ENCODE results near the gene NPEPL1.

NPEPL1 gene

GRCh38 chr20:58665606-58666005 lies 27.0 kb upstream of the NPEPL1 start:
- Mint-ChIP-seq H3K27me3 (no peaks in the 10 kb centered on the region), H3K4me3 (no peak overlapping the region), H3K9me3 (no peaks in the 10 kb centered on the region), H3K36me3 (ENCODE audit: low read depth) (peaks cover 79% of the 10 kb centered on the region), H3K27ac (no peak overlapping the region), H3K4me1 (ENCODE audit: low read depth) (peaks cover 32% of the 10 kb centered on the region)
- intact Hi-C loops (cut with micrococcal nuclease) = no loop called here

GRCh38 chr20:58666702-58667101 lies 25.9 kb upstream of the NPEPL1 start:
- peaks cover 77% of the 10 kb centered on the region for H3K36me3 Mint-ChIP-seq (ENCODE audit: low read depth)
- H3K27ac Mint-ChIP-seq = no peak overlapping the region
- intact Hi-C loops (cut with micrococcal nuclease) = no loop called here
- peaks cover 21% of the 10 kb centered on the region for H3K4me1 Mint-ChIP-seq (ENCODE audit: low read depth)
- H3K9me3 Mint-ChIP-seq = no peaks in the 10 kb centered on the region
- H3K4me3 Mint-ChIP-seq = no peak overlapping the region
- no peaks in the 10 kb centered on the region for H3K27me3 Mint-ChIP-seq

DNA sequence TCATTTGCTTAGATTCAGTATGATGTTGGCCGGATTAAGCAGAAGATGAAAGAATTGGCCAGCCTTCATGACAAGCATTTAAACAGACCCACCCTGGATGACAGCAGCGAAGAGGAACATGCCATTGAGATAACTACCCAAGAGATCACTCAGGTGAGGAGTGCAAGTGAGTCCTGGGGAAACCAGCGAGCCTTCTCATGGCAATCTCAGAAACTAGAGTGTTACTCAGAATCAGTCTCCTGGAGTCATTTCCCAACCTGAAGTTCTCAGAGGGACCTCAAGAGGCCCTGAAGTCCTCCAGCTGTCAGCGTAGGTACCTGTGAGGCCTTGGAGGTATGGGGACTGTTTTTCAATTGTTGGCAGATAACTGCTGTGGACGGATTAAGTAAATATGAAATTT lies 24.6 kb upstream of the NPEPL1 start:
- Mint-ChIP-seq H3K27me3 (no peaks in the 10 kb centered on the region), H3K36me3 (ENCODE audit: low read depth) (peaks cover 74% of the 10 kb centered on the region), H3K4me3 (no peak overlapping the region), H3K9me3 (no peaks in the 10 kb centered on the region), H3K4me1 (ENCODE audit: low read depth) (peaks cover 17% of the 10 kb centered on the region), H3K27ac (no peak overlapping the region)
- intact Hi-C loops (cut with micrococcal nuclease) = no loop called here

DNA sequence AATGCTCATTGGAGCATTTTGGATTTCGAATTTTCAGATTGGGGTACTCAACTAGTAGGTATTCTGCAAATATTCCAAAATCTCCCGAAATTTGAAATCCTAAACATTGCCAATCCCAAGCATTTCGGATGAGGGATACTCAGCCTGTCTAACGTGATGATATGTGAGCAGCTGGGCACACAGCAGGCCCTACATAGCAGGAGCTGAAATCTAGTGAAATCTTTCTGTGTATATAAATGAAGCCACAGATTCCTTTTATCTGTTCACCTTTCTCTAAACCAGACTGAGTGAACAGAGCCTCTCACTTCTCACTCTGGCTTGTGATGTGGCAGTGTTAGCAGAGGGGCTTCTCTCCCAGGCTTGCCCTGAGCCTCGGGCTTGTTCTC lies 23.7 kb upstream of the NPEPL1 start:
- no peaks in the 10 kb centered on the region for H3K9me3 Mint-ChIP-seq
- no peaks in the 10 kb centered on the region for H3K27me3 Mint-ChIP-seq
- H3K27ac Mint-ChIP-seq = no peak overlapping the region
- peaks cover 17% of the 10 kb centered on the region for H3K4me1 Mint-ChIP-seq (ENCODE audit: low read depth)
- no peak overlapping the region for H3K4me3 Mint-ChIP-seq
- peaks cover 75% of the 10 kb centered on the region for H3K36me3 Mint-ChIP-seq (ENCODE audit: low read depth)
- intact Hi-C loops (cut with micrococcal nuclease) = no loop called here

- H3K27ac Mint-ChIP-seq = no peak overlapping the region
- intact Hi-C loops (cut with micrococcal nuclease) = loop anchor here (10.0 kb wide), 1 partner anchor 1305 kb away; no protein-coding TSS in a partner anchor
- peaks cover 17% of the 10 kb centered on the region for H3K4me1 Mint-ChIP-seq (ENCODE audit: low read depth)
- no peaks in the 10 kb centered on the region for H3K9me3 Mint-ChIP-seq
- peaks cover 78% of the 10 kb centered on the region for H3K36me3 Mint-ChIP-seq (ENCODE audit: low read depth)
- H3K4me3 Mint-ChIP-seq = no peak overlapping the region
- no peaks in the 10 kb centered on the region for H3K27me3 Mint-ChIP-seq
Measured at GRCh38 chr20:58669287-58670006, 23.2 kb upstream of the NPEPL1 start.

DNA sequence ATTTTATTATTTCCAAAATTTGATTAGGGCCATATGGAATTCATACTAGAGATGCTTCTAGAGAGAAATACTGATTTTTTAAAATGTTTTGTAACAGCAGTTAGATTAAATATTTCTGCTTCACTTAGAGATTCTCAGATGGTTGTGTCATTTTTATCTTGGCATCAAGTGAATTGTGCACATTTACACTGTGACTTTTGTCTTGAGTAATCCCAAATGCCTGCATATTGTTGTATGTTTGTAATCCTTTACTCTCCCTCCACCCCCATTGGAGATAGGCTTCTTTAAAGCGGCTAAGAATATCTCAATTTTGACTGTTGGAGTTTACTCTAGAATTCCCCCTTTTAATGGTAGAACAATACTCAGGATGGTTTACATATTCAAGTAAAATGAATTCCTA lies 22.5 kb upstream of the NPEPL1 start:
- no peak overlapping the region for H3K27ac Mint-ChIP-seq
- no peak overlapping the region for H3K4me3 Mint-ChIP-seq
- peaks cover 82% of the 10 kb centered on the region for H3K36me3 Mint-ChIP-seq (ENCODE audit: low read depth)
- H3K4me1 Mint-ChIP-seq (ENCODE audit: low read depth) = peaks cover 17% of the 10 kb centered on the region
- H3K27me3 Mint-ChIP-seq = no peaks in the 10 kb centered on the region
- H3K9me3 Mint-ChIP-seq = no peaks in the 10 kb centered on the region
- intact Hi-C loops (cut with micrococcal nuclease) = loop anchor here (10.0 kb wide), 1 partner anchor 1305 kb away; no protein-coding TSS in a partner anchor

- Mint-ChIP-seq H3K9me3 (no peaks in the 10 kb centered on the region), H3K4me3 (no peak overlapping the region), H3K27me3 (no peaks in the 10 kb centered on the region), H3K36me3 (ENCODE audit: low read depth) (peaks cover 82% of the 10 kb centered on the region), H3K4me1 (ENCODE audit: low read depth) (peaks cover 12% of the 10 kb centered on the region), H3K27ac (no peak overlapping the region)
- intact Hi-C loops (cut with micrococcal nuclease) = loop anchor here (10.0 kb wide), 1 partner anchor 1306 kb away; no protein-coding TSS in a partner anchor
Measured at GRCh38 chr20:58670659-58671058, 21.9 kb upstream of the NPEPL1 start.

DNA sequence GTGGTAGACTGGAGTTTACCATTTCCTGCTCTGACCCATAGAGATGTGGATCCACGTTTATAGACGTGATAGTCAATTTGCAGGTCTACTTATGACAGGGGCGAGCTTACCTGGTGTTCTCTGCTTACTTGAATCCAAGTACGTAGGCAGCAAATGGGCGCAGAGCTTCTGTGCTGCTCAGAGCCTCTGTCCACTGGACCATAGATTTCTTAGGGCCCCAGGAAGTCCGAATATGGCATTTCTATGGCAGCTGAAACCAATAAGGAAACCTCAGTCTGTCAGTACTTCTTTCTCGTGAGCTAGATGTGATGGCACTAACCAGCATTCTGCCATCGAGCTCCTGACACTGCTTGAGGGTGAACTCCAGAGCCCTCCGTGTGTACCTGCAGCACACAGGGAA lies 19.5 kb upstream of the NPEPL1 start:
- no peak overlapping the region for H3K4me3 Mint-ChIP-seq
- H3K4me1 Mint-ChIP-seq (ENCODE audit: low read depth) = no peaks in the 10 kb centered on the region
- intact Hi-C loops (cut with micrococcal nuclease) = loop anchor here (10.0 kb wide), 1 partner anchor 1308 kb away; no protein-coding TSS in a partner anchor
- H3K27me3 Mint-ChIP-seq = no peaks in the 10 kb centered on the region
- no peaks in the 10 kb centered on the region for H3K9me3 Mint-ChIP-seq
- H3K36me3 Mint-ChIP-seq (ENCODE audit: low read depth) = peaks cover 84% of the 10 kb centered on the region
- no peak overlapping the region for H3K27ac Mint-ChIP-seq

DNA sequence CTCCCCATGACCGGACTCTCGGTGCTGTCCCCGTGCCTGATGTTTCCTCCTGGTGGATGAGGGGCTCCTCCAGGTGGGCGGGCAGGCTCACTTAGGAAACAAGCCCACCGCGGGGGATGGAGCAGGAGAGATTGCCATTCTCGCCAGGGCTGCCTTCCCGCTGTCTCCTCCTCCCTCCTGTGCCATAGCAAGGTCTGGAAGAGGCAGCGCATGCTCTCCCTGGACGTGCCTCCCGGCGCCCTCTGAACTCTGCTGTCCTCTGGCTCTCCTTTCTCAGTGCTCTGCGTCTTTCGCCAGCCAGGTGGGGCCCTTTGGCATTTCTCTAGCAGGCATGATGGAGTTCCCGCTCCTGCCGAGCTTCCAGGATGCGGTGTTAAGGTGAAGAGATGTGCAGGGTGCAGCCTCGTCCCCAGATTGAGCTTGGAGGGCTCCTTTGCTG lies 17.4 kb upstream of the NPEPL1 start:
- intact Hi-C loops (cut with micrococcal nuclease) = loop anchor here (10.0 kb wide), 1 partner anchor 1310 kb away; no protein-coding TSS in a partner anchor
- Mint-ChIP-seq H3K9me3 (no peaks in the 10 kb centered on the region), H3K4me3 (no peak overlapping the region), H3K36me3 (ENCODE audit: low read depth) (peaks cover 88% of the 10 kb centered on the region), H3K27ac (no peak overlapping the region), H3K27me3 (no peaks in the 10 kb centered on the region), H3K4me1 (ENCODE audit: low read depth) (no peaks in the 10 kb centered on the region)

DNA sequence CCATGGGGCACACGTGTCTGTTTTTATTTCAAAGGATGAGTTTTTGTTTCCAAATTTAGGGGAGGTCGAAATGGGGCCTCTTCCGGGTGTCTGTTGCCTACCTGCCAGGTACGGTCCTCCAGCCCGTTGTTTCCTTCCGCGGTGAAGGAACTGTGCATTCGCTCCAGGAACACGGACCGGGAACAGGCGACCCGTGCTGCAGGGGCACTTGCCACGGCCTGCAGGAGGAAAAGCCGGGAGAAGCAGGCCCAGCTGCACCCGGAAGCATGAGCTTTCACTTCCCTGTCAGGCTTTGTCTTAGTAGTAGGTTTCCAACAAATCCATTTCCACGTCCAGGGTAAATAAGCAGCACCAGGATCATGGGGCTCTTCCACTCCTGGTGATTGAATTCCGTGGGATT lies 17.0 kb upstream of the NPEPL1 start:
- no peak overlapping the region for H3K27ac Mint-ChIP-seq
- peaks cover 88% of the 10 kb centered on the region for H3K36me3 Mint-ChIP-seq (ENCODE audit: low read depth)
- no peaks in the 10 kb centered on the region for H3K27me3 Mint-ChIP-seq
- no peaks in the 10 kb centered on the region for H3K9me3 Mint-ChIP-seq
- no peaks in the 10 kb centered on the region for H3K4me1 Mint-ChIP-seq (ENCODE audit: low read depth)
- intact Hi-C loops (cut with micrococcal nuclease) = loop anchor here (10.0 kb wide), 1 partner anchor 1311 kb away; no protein-coding TSS in a partner anchor
- H3K4me3 Mint-ChIP-seq = no peak overlapping the region

GRCh38 chr20:58676161-58676560 lies 16.4 kb upstream of the NPEPL1 start:
- no peak overlapping the region for H3K4me3 Mint-ChIP-seq
- no peaks in the 10 kb centered on the region for H3K9me3 Mint-ChIP-seq
- H3K36me3 Mint-ChIP-seq (ENCODE audit: low read depth) = peaks cover 85% of the 10 kb centered on the region
- H3K27ac Mint-ChIP-seq = no peak overlapping the region
- intact Hi-C loops (cut with micrococcal nuclease) = loop anchor here (10.0 kb wide), 1 partner anchor 1311 kb away; no protein-coding TSS in a partner anchor
- H3K4me1 Mint-ChIP-seq (ENCODE audit: low read depth) = no peaks in the 10 kb centered on the region
- H3K27me3 Mint-ChIP-seq = no peaks in the 10 kb centered on the region

- H3K27ac Mint-ChIP-seq = no peak overlapping the region
- H3K36me3 Mint-ChIP-seq (ENCODE audit: low read depth) = peaks cover 83% of the 10 kb centered on the region
- intact Hi-C loops (cut with micrococcal nuclease) = loop anchor here (10.0 kb wide), 1 partner anchor 1312 kb away; no protein-coding TSS in a partner anchor
- H3K4me1 Mint-ChIP-seq (ENCODE audit: low read depth) = no peaks in the 10 kb centered on the region
- H3K27me3 Mint-ChIP-seq = no peaks in the 10 kb centered on the region
- no peaks in the 10 kb centered on the region for H3K9me3 Mint-ChIP-seq
- no peak overlapping the region for H3K4me3 Mint-ChIP-seq
Measured at GRCh38 chr20:58677079-58677604, 15.5 kb upstream of the NPEPL1 start.

GRCh38 chr20:58677808-58678207 lies 14.8 kb upstream of the NPEPL1 start:
- Mint-ChIP-seq H3K36me3 (ENCODE audit: low read depth) (peaks cover 86% of the 10 kb centered on the region), H3K27me3 (no peaks in the 10 kb centered on the region)

DNA sequence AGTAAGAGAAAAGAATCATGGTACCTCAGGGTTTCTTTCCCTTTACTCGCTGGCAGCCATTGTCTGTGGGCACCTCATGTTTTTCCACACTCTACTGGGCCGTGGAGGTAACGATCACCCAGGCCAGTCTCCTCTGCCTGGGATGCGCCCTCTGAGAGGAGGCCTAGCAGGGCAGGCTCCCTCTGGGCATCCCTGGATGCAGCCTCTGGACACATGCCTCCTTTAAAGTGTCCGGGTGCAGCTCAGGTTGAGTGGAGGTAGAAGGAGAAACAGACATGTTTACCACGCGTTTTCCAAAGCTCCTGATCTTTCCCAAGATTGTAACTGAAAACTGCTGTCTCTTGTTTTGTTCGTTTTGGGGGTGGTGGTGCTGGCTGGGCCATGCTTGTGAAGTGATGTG lies 13.8 kb upstream of the NPEPL1 start:
- no peak overlapping the region for H3K4me3 Mint-ChIP-seq
- no peaks in the 10 kb centered on the region for H3K27me3 Mint-ChIP-seq
- H3K27ac Mint-ChIP-seq = no peak overlapping the region
- H3K9me3 Mint-ChIP-seq = no peaks in the 10 kb centered on the region
- H3K36me3 Mint-ChIP-seq (ENCODE audit: low read depth) = peaks cover 81% of the 10 kb centered on the region
- no peaks in the 10 kb centered on the region for H3K4me1 Mint-ChIP-seq (ENCODE audit: low read depth)
- intact Hi-C loops (cut with micrococcal nuclease) = loop anchor here (10.0 kb wide), 1 partner anchor 1314 kb away; no protein-coding TSS in a partner anchor

More at GRCh38 chr20:58677808-58678207, 14.8 kb upstream of the NPEPL1 start:
- Mint-ChIP-seq H3K9me3 (no peaks in the 10 kb centered on the region), H3K4me1 (ENCODE audit: low read depth) (no peaks in the 10 kb centered on the region), H3K27ac (no peak overlapping the region), H3K4me3 (no peak overlapping the region)
- intact Hi-C loops (cut with micrococcal nuclease) = loop anchor here (10.0 kb wide), 1 partner anchor 1313 kb away; no protein-coding TSS in a partner anchor

All from dendritic cell treated with granulocyte-macrophage colony-stimulating factor and Interleukin-4, amounts not matched to agents 40 ng/mL and 50 ng/mL, for 4 days (primary cell).